GM20000 (cell line): ENCODE measurements around the gene HYCC2.
"Not testable (repeated sequence)": the region's sequence is repeated elsewhere in the genome, so short reads cannot be mapped to it uniquely, and the experiment has no call there.

Experiments
- DNase-seq: peaks from one replicate; pipeline ENCODE4 v3.0.0; 2012; ENCODE audit warnings: low spot score
- CTCF ChIP-seq: IDR thresholded peaks from 2 replicates; pipeline ENCODE4 v1.5.1; 2012; ENCODE audit warnings: mild to moderate bottlenecking, control low read depth; ENCODE audit errors: extremely low read depth, missing control alignments

The HYCC2 gene

GRCh38 chr2:201057087-201057521, 14.4 kb downstream of the HYCC2 start:
- no peak for DNase-seq
- TF ChIP-seq CTCF: no peak

- no peak for DNase-seq
- no peak for TF ChIP-seq CTCF
Observed at GRCh38 chr2:201049455-201049854, 22.0 kb downstream of the HYCC2 start.

GRCh38 chr2:201046881-201047280, 24.6 kb downstream of the HYCC2 start:
- TF ChIP-seq CTCF: no peak
- no peak for DNase-seq

GRCh38 chr2:201043050-201043449, 28.4 kb downstream of the HYCC2 start:
- not testable (repeated sequence) for DNase-seq

- not testable (repeated sequence) for DNase-seq
Observed at GRCh38 chr2:201042451-201042850, 29.0 kb downstream of the HYCC2 start.

GRCh38 chr2:201040867-201041628, 30.4 kb downstream of the HYCC2 start:
- DNase-seq: no peak
- no peak for TF ChIP-seq CTCF

GRCh38 chr2:201038855-201039254, 32.6 kb downstream of the HYCC2 start:
- DNase-seq: no peak

GRCh38 chr2:201038361-201038760, 33.1 kb downstream of the HYCC2 start:
- not testable (repeated sequence) for DNase-seq

More at GRCh38 chr2:201038855-201039254, 32.6 kb downstream of the HYCC2 start:
- no peak for TF ChIP-seq CTCF

- DNase-seq: not testable (repeated sequence)
Observed at GRCh38 chr2:201034355-201034754, 37.1 kb downstream of the HYCC2 start.

GRCh38 chr2:201024518-201024917, 47.0 kb downstream of the HYCC2 start:
- TF ChIP-seq CTCF: no peak
- DNase-seq: no peak
